ENCODE measurements around the gene C1orf198.

Gene C1orf198, protein sequence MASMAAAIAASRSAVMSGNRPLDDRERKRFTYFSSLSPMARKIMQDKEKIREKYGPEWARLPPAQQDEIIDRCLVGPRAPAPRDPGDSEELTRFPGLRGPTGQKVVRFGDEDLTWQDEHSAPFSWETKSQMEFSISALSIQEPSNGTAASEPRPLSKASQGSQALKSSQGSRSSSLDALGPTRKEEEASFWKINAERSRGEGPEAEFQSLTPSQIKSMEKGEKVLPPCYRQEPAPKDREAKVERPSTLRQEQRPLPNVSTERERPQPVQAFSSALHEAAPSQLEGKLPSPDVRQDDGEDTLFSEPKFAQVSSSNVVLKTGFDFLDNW

DNA sequence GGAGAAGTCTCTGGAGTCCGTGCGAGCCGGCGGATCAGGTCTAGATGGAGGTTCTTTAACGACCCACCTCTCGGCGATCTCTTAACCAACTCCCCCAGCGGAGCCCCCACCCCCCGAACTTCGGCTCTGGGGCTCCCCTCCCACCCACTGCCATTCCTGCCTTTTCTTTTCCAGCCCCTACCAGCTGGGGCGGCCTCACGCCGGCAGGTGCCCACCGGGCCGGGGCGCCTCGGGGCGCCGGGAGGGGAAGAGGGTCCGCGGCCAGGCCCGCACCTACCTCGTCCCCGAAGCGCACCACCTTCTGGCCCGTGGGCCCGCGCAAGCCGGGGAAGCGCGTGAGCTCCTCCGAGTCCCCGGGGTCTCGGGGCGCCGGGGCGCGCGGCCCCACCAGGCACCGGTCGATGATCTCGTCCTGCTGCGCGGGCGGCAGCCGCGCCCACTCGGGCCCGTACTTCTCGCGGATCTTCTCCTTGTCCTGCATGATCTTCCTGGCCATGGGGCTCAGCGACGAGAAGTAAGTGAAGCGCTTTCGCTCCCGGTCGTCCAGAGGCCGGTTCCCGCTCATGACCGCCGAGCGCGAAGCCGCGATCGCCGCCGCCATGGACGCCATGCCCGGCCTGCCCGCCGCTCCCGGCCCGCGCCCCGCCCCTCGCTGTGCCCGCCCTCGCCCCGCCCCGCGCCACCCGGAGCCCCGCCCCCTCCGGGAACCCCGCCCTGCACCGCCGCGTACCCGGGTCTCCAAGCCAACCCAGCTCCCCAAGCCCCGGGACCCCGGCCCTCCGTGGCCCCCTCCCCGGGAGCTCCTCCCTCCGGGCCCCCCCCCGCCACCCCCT lies at the start of gene C1orf198:
TSS of gene C1orf198 (minus strand) at position 619 of the 833 bp plus-strand sequence. CDS start at position 610, 9 bp downstream.
- TF ChIP-seq, protein P1, sequence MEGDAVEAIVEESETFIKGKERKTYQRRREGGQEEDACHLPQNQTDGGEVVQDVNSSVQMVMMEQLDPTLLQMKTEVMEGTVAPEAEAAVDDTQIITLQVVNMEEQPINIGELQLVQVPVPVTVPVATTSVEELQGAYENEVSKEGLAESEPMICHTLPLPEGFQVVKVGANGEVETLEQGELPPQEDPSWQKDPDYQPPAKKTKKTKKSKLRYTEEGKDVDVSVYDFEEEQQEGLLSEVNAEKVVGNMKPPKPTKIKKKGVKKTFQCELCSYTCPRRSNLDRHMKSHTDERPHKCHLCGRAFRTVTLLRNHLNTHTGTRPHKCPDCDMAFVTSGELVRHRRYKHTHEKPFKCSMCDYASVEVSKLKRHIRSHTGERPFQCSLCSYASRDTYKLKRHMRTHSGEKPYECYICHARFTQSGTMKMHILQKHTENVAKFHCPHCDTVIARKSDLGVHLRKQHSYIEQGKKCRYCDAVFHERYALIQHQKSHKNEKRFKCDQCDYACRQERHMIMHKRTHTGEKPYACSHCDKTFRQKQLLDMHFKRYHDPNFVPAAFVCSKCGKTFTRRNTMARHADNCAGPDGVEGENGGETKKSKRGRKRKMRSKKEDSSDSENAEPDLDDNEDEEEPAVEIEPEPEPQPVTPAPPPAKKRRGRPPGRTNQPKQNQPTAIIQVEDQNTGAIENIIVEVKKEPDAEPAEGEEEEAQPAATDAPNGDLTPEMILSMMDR (IDR thresholded peaks at IDR 0.05; ENCODE audit: unreplicated experiment in 3 of 3), result no peak
- H3K27ac Mint-ChIP-seq, result peak within 1 kb of the TSS; percentile 83 to 99 (median 99)
- H3K9me3 Mint-ChIP-seq, result no peaks in the 10 kb centered on the region
- peaks cover 4% of the 10 kb centered on the region for H3K27me3 Mint-ChIP-seq (ENCODE audit: low read depth)
- H3K36me3 Mint-ChIP-seq (ENCODE audit: low read depth), result peaks cover 9% of the 10 kb centered on the region
- peaks cover 60% of the 10 kb centered on the region for H3K4me1 Mint-ChIP-seq
- peak within 1 kb of the TSS; percentile 94 to 96 (median 95) for H3K4me3 Mint-ChIP-seq

DNA sequence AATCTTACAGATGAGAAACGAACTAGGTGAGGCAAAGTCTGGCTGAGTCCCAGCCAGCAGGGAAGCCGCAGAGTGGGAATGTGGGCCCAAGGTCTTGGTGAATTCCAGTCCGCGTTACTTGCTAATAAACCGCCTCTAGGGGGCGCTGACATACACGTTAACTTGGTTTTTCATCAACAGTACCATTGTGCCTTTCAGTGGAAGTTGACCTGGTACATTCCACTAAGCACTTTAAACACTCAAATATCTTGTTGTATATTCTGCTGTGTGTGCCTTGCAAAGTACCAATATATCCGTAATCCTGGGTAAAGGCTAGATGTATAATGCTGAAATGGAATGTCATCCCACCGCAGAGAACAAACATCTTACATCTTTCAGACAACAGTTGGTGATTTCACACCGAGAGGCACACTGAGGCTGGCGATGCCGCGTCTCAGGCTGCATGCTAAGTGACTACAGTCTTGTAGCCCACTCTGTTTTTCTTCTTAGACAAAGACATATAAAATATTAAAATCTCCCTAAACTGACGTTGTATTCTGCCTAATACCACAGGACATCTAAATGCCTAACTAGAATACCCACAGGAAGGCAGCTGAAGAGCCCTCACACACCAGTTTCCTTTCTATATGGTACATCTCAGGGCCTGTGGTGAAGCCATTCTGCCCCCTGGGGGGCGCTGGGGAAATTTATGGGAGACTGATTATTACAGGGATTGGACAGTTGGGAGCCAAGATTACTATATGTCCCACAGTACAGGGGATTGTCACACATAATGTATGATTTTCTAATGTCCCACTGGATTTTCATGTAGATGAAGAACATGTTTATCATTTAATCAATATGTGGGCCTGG lies 49.2 kb upstream of the C1orf198 start:
- Mint-ChIP-seq H3K9me3 (no peaks in the 10 kb centered on the region), H3K27me3 (ENCODE audit: low read depth) (no peaks in the 10 kb centered on the region), H3K4me1 (peaks cover under 1% of the 10 kb centered on the region), H3K4me3 (no peak overlapping the region), H3K27ac (peak overlapping the region in 1 of 3 experiments; percentile 58), H3K36me3 (ENCODE audit: low read depth) (peaks cover 41% of the 10 kb centered on the region)
- TF ChIP-seq, protein P1 (IDR thresholded peaks at IDR 0.05; ENCODE audit: unreplicated experiment in 3 of 3), result peak; percentile 37 to 52 (median 44)

DNA sequence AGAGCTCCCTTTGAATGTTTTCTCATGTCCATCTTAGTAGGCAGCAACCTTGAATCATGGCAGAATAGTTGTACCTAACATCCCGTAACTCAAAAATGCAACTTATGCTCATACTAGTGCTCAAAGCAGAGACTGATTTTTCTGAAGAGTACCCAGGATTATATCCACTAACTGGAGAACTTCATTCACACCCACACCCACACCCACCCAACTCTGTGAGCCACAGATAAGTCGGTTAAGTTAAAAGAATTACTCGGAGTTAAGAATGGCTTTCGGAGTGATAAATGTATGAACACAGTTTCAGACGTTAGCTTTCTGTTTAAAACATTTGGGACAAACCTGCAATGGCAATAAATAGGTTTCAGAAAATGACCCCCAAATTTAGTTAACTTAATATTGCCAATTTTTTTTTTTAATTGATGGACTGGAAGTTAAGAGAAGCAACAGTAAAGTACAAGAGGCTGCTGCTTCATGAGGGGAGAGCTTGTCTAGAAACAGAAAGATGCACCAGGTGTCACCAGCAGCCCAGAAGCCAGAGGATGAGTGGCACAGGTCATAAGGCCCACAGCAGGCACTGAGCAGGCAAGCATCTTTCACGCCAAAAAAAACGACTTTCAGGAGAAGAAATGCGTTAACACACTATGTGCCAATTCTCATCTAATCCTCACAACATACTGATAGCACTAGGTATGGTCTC lies 48.4 kb upstream of the C1orf198 start:
- no peaks in the 10 kb centered on the region for H3K9me3 Mint-ChIP-seq
- H3K4me3 Mint-ChIP-seq, result no peak overlapping the region
- TF ChIP-seq, protein P1 (IDR thresholded peaks at IDR 0.05; ENCODE audit: unreplicated experiment in 3 of 3), result no peak
- H3K4me1 Mint-ChIP-seq, result peaks cover 8% of the 10 kb centered on the region
- no peak overlapping the region for H3K27ac Mint-ChIP-seq
- H3K36me3 Mint-ChIP-seq (ENCODE audit: low read depth), result peaks cover 33% of the 10 kb centered on the region
- no peaks in the 10 kb centered on the region for H3K27me3 Mint-ChIP-seq (ENCODE audit: low read depth)

DNA sequence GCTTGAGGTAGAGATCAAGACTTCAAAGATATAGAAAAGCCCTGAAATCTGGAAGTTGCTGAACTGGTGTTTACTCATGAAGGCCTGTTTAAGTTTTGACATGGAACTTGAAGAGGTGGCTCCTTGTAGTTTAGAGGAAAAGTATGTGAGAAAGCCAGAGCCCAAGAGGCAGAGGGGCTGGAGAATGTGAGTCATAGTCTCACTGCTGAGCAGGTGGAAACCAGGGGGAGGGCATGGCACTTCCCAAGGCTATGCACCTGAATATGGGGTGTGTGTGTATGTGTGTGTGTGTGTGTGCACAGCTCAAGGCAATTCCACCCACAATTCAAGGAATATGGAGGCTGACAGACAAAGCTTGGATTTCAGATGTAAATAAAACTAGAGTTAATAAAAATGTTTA lies 46.8 kb upstream of the C1orf198 start:
- Mint-ChIP-seq H3K27me3 (ENCODE audit: low read depth) (no peaks in the 10 kb centered on the region), H3K9me3 (no peaks in the 10 kb centered on the region), H3K36me3 (ENCODE audit: low read depth) (peaks cover 30% of the 10 kb centered on the region), H3K4me3 (no peak overlapping the region), H3K4me1 (peaks cover 22% of the 10 kb centered on the region), H3K27ac (peak overlapping the region in 2 of 3 experiments; percentile 6 to 32)
- TF ChIP-seq, protein P1 (IDR thresholded peaks at IDR 0.05; ENCODE audit: unreplicated experiment in 3 of 3), result no peak

DNA sequence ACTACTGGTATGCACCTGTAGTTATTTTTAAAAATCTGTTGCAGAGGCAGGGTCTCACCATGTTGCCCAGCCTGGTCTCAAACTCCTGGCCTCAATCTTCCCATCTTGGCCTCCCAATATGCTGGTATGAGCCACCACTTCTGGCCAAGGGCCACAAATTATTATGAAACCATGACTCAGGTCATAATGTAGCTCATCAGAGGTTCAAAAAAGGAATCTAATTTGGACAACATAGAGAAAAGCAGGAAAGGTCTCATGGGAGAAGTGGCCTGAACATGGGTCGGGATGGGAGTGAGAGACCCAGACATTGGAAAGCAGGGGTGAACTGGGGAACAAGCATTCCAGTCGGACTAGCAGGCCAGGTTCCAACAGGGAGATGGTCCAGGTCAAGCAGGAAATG lies 45.2 kb upstream of the C1orf198 start:
- peak overlapping the region; percentile 5 to 94 (median 87) for H3K27ac Mint-ChIP-seq

More for the DNA sequence above, 45.2 kb upstream of the C1orf198 start:
- TF ChIP-seq, protein P1 (IDR thresholded peaks at IDR 0.05; ENCODE audit: unreplicated experiment in 3 of 3), result no peak
- no peaks in the 10 kb centered on the region for H3K9me3 Mint-ChIP-seq
- no peak overlapping the region for H3K4me3 Mint-ChIP-seq
- peaks cover 33% of the 10 kb centered on the region for H3K36me3 Mint-ChIP-seq (ENCODE audit: low read depth)
- H3K4me1 Mint-ChIP-seq, result peaks cover 27% of the 10 kb centered on the region
- H3K27me3 Mint-ChIP-seq (ENCODE audit: low read depth), result no peaks in the 10 kb centered on the region

Measured in nephron (organoid).